ENCODE measurements around the gene FAM193B. TPM values are rescaled to one million over a fixed set of nuclear protein-coding genes. Genes with fewer than 3 reads are reported as not detected.
A peak's percentile ranks its signal among the peaks of the same experiment; 100 is the strongest.

FAM193B gene
- total and polyA plus RNA-seq, 2 of the 13 experiments (the other 11 are each of a cell fraction or from before 2014, with no cell fraction given), result 21.2 to 40.9 TPM

DNA sequence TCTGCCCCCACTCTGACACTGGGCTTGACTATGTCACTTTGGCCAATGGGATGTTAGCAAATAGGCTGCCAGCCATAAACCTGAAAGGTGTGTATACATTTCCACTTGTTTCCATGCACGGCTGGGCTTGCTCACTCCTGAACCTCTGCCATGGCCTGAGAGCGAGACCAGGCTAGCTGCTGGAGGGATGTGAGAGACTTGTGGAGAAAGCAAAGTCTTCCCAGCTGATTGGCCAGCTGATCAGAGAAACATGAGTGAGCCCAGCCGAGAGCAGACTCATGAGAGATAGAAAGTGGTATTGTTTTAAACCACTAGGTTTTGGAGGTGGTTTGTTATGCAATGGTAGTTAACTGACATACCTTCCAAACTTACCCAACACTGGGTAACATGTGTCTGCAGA is 13.9 kb downstream of the FAM193B start:
- H3K9me3 ChIP-seq (ENCODE audit: low read length), result no peaks in the 10 kb centered on the region
- no TSS peak for BruUV-seq (replicated peaks)
- H3K79me2 ChIP-seq (ENCODE audit: insufficient read depth, low read length), result peaks cover 44% of the 10 kb centered on the region
- intact Hi-C loops (cut with micrococcal nuclease; ENCODE audit: unreplicated experiment), result no loop called here
- no peak overlapping the region for H2AFZ ChIP-seq (ENCODE audit: low read length)
- no peaks in the 10 kb centered on the region for H3K27me3 ChIP-seq (ENCODE audit: control insufficient read depth in 1 of 2, insufficient read depth in 2 of 2, low read length in 2 of 2)
- peaks cover 9% of the 10 kb centered on the region for H4K20me1 ChIP-seq (ENCODE audit: insufficient read depth, low read length)
- H3K27ac ChIP-seq (ENCODE audit: extremely low read length, insufficient read depth, low read length), result no peak overlapping the region
- TF ChIP-seq ZNF530 (CRISPR knock-in tag; IDR thresholded peaks at IDR 0.05; ENCODE audit: low read depth) (no peak), SPEN (CRISPR knock-in tag; IDR thresholded peaks at IDR 0.05; ENCODE audit: low read depth) (no peak), RXRB (CRISPR knock-in tag; IDR thresholded peaks at IDR 0.05; ENCODE audit: borderline replicate concordance) (no peak), TBP (CRISPR knock-in tag; IDR thresholded peaks at IDR 0.05) (no peak)
- TF ChIP-seq, protein P1, sequence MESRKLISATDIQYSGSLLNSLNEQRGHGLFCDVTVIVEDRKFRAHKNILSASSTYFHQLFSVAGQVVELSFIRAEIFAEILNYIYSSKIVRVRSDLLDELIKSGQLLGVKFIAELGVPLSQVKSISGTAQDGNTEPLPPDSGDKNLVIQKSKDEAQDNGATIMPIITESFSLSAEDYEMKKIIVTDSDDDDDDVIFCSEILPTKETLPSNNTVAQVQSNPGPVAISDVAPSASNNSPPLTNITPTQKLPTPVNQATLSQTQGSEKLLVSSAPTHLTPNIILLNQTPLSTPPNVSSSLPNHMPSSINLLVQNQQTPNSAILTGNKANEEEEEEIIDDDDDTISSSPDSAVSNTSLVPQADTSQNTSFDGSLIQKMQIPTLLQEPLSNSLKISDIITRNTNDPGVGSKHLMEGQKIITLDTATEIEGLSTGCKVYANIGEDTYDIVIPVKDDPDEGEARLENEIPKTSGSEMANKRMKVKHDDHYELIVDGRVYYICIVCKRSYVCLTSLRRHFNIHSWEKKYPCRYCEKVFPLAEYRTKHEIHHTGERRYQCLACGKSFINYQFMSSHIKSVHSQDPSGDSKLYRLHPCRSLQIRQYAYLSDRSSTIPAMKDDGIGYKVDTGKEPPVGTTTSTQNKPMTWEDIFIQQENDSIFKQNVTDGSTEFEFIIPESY (CRISPR knock-in tag; IDR thresholded peaks at IDR 0.05), result no peak
- CTCF ChIA-PET (ENCODE audit: low intra/inter-chr PET ratio, low total read pairs), result no interaction called here
- no peak overlapping the region for H3K4me3 ChIP-seq (replicated peaks in 1 of 3; ENCODE audit: insufficient read depth in 1 of 3, low read depth in 2 of 3, low read length in 3 of 3)
- WGBS (ENCODE audit: low lambda C conversion rate), result 97% methylated on average over 3 of the region's 3 CpGs
- POLR2A ChIA-PET, result no interaction called here
- in situ Hi-C loops (cut with HindIII; ENCODE audit: extremely low pct_ligation_motif_present, low pct_unique_long_range_greater_than_20kb), result no loop called here
- H3K36me3 ChIP-seq (replicated peaks in 1 of 2; ENCODE audit: control insufficient read depth in 1 of 2, insufficient read depth in 2 of 2, low read length in 2 of 2), result peaks cover 26 to 69% of the 10 kb centered on the region in 2 experiments
- DNase-seq (ENCODE audit: low spot score), result no peak
- H3K4me2 ChIP-seq (ENCODE audit: low read depth, low read length), result no peak overlapping the region
- no peak overlapping the region for H3K9ac ChIP-seq (ENCODE audit: insufficient read depth, low read depth, low read length)
- FAIRE-seq, result no peak
- no peak for ATAC-seq
- H3K4me1 ChIP-seq (ENCODE audit: insufficient read depth, low read length), result peaks cover 6% of the 10 kb centered on the region

DNA sequence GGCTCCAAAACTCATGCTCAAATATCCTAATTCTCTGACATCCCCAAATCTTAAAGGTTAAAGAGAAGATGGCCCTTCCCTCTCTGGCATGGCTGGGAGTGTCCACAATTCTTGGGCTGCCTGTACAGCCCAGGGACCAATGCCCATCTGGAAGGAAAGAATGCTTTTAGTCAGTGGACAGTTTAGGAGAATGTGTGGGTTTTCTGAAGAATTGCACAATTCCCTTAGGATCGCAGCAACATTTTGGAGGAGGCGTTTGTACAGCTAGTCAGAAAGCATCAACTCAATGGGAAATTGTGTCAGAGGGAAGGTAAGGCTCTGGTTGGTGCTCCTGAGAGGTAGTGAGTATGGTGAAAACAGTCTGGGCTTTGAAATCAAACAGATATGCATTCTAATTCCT is 15.0 kb downstream of the FAM193B start:
- CTCF ChIA-PET (ENCODE audit: low intra/inter-chr PET ratio, low total read pairs), result no interaction called here
- FAIRE-seq (no peak), ATAC-seq (no peak), DNase-seq (ENCODE audit: low spot score) (no peak)
- H3K4me2 ChIP-seq (ENCODE audit: low read depth, low read length), result no peak overlapping the region
- H4K20me1 ChIP-seq (ENCODE audit: insufficient read depth, low read length), result peaks cover 9% of the 10 kb centered on the region
- H3K4me1 ChIP-seq (ENCODE audit: insufficient read depth, low read length), result no peaks in the 10 kb centered on the region
- intact Hi-C loops (cut with micrococcal nuclease; ENCODE audit: unreplicated experiment) (no loop called here), in situ Hi-C loops (cut with HindIII; ENCODE audit: extremely low pct_ligation_motif_present, low pct_unique_long_range_greater_than_20kb) (no loop called here)
- BruUV-seq (replicated peaks), result no TSS peak
- H3K79me2 ChIP-seq (ENCODE audit: insufficient read depth, low read length), result peaks cover 37% of the 10 kb centered on the region
- no peak overlapping the region for H3K27ac ChIP-seq (ENCODE audit: extremely low read length, insufficient read depth, low read length)
- peaks cover 29 to 77% of the 10 kb centered on the region in 2 experiments for H3K36me3 ChIP-seq (replicated peaks in 1 of 2; ENCODE audit: control insufficient read depth in 1 of 2, insufficient read depth in 2 of 2, low read length in 2 of 2)
- H3K4me3 ChIP-seq (replicated peaks in 1 of 3; ENCODE audit: insufficient read depth in 1 of 3, low read depth in 2 of 3, low read length in 3 of 3), result no peak overlapping the region
- WGBS (ENCODE audit: low lambda C conversion rate), result 94% methylated on average over 2 of the region's 2 CpGs
- no peak overlapping the region for H3K9ac ChIP-seq (ENCODE audit: insufficient read depth, low read depth, low read length)
- no peaks in the 10 kb centered on the region for H3K9me3 ChIP-seq (ENCODE audit: low read length)
- H2AFZ ChIP-seq (ENCODE audit: low read length), result no peak overlapping the region
- POLR2A ChIA-PET, result no interaction called here
- no peaks in the 10 kb centered on the region for H3K27me3 ChIP-seq (ENCODE audit: control insufficient read depth in 1 of 2, insufficient read depth in 2 of 2, low read length in 2 of 2)
- no peak for TF ChIP-seq BRCA1 (CRISPR knock-in tag; IDR thresholded peaks at IDR 0.05)
- TF ChIP-seq CEBPB (IDR thresholded peaks at IDR 0.05; ENCODE audit: borderline replicate concordance, low read depth, low read length), result peak; percentile 27; the same call in 1 of the 2 replicates
